Stimulated activated CD4-positive, alpha-beta T cell treated with anti-CD3 and anti-CD28 coated beads, Interleukin-15, amount 100 ng/mL, for 48 hours (primary cell): Measurements from ENCODE around the gene UBAC1.

Experiments used
- DNase-seq, 2 donors: peaks; one replicate each; pipeline ENCODE4 v3.0.0-alpha.2; 2020; ENCODE audit warnings: low read depth in 2 of 2

UBAC1 gene

GRCh38 chr9:135883410-135884089, 77.6 kb downstream of the UBAC1 start:
- DNase-seq: no peak
